Activated T-helper 2 cell treated with anti-CD3 and anti-CD28 coated beads, Interferon-gamma antibody, Interleukin-2, Interleukin-4, amounts not matched to agents 10 μg/mL and 5 μg/mL and 100 μg/mL, durations not matched to agents 14 hours and 24 hours and 36 hours (primary cell): ENCODE measurements around the gene NBAS. TPM values are rescaled to one million over a fixed set of nuclear protein-coding genes. Genes with fewer than 3 reads are reported as not detected.
"Not testable (repeated sequence)": the region's sequence is repeated elsewhere in the genome, so short reads cannot be mapped to it uniquely, and the experiment has no call there.

Experiments
- DNase-seq: peaks from one replicate; pipeline ENCODE4 v3.0.0; 2021; ENCODE audit warnings: low spot score
- H3K27ac Mint-ChIP-seq: one replicate; pipeline ENCODE4 v1.8.0; 2021; ENCODE audit warnings: mixed read lengths
- H3K27me3 Mint-ChIP-seq: one replicate; pipeline ENCODE4 v1.8.0; 2021; ENCODE audit warnings: low read depth, mixed read lengths
- H3K36me3 Mint-ChIP-seq: one replicate; pipeline ENCODE4 v1.8.0; 2021; ENCODE audit warnings: low read depth, mixed read lengths
- H3K4me1 Mint-ChIP-seq: one replicate; pipeline ENCODE4 v1.8.0; 2021; ENCODE audit warnings: low read depth, mixed read lengths
- H3K4me3 Mint-ChIP-seq: one replicate; pipeline ENCODE4 v1.8.0; 2021; ENCODE audit warnings: low read depth, mild to moderate bottlenecking, moderate library complexity, mixed read lengths
- H3K9me3 Mint-ChIP-seq: one replicate; pipeline ENCODE4 v1.8.0; 2021; ENCODE audit warnings: mixed read lengths
- intact Hi-C: fragments of 100-400 bp; cut with micrococcal nuclease; formaldehyde crosslinking; loops from one replicate; pipeline ENCODE4 v1.15.1; 2023
- total RNA-seq: library from RNA; stranded (reverse); gene quantifications from 2 replicates; pipeline ENCODE4 v1.2.3, GENCODE V29; 2022

Gene NBAS
- total RNA-seq, 1 donor from 2014 or later = 38.7 TPM

DNA sequence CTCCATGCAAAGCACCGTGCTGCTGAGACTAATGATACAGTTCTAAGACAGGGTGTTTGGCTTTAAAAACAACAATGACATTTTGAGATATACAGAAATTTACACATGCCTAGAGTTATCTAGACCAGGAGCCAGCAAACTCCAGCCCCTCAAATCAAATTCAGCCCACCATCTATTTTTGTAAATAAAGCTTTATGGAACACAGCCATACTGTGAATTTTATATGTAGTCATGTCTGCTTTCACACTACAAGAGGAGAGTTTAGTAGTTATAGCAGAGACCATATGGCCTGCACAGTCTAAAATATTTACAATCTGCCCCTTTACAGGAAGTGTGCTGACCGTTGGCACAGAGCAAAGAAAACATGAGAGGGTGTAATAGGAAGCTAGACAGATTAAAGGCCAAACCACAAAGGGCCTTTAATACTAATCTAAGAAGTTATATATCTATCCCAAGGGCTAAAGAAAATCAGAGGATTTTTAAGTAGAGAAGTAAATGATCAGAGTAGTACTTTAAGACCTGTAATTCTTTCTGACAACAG, 39.4 kb downstream of the NBAS start:
- Mint-ChIP-seq H3K9me3 (no peaks in the 10 kb centered on the region), H3K4me3 (no peak overlapping the region), H3K27me3 (no peaks in the 10 kb centered on the region), H3K36me3 (peaks cover 27% of the 10 kb centered on the region), H3K4me1 (no peaks in the 10 kb centered on the region), H3K27ac (no peak overlapping the region)
- DNase-seq = no peak
- intact Hi-C loops = no loop called here

DNA sequence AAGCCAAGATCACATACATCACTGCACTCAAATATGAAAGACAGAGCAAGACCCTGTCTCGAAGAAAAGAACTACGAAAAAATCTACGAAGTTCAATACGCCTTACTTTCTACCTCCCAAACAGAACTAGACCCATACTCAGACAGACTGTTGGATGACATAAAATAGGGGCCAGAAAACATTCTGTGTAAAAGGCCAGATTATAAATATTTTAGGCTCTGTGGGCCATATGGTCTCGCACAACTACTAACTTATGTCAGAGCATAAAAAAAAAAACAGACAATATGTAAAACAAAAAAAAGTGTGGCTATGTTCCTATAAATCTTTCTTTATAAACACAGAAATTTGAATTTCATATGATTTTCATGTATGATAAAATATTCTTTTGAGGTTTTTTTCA, 40.8 kb downstream of the NBAS start:
- no peak overlapping the region for H3K4me3 Mint-ChIP-seq
- no peak for DNase-seq
- H3K9me3 Mint-ChIP-seq = no peaks in the 10 kb centered on the region
- peaks cover 22% of the 10 kb centered on the region for H3K36me3 Mint-ChIP-seq
- H3K27ac Mint-ChIP-seq = no peak overlapping the region
- intact Hi-C loops = no loop called here
- no peaks in the 10 kb centered on the region for H3K27me3 Mint-ChIP-seq
- H3K4me1 Mint-ChIP-seq = no peaks in the 10 kb centered on the region

DNA sequence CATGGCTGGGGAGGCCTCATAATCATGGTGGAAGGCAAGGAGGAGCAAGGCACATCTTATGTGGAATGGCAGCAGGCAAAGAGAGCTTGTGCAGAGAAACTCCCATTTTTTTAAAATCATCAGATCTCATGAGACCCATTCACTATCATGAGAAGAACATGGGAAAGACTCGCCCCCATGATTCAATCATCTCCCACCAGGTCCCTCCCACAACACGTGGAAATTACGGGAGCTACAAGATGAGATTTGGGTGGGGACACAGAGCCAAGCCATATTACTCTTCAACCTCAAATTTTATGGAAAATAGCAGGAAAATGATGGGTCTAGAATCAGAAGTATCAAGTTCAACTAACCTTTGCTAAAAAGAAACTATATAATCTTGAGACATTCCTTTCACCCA, 42.4 kb downstream of the NBAS start:
- H3K9me3 Mint-ChIP-seq, DNase-seq, H3K4me1 Mint-ChIP-seq, H3K27me3 Mint-ChIP-seq, H3K4me3 Mint-ChIP-seq, intact Hi-C loops, H3K27ac Mint-ChIP-seq: not testable (repeated sequence)
- H3K36me3 Mint-ChIP-seq = peaks cover 19% of the 10 kb centered on the region

DNA sequence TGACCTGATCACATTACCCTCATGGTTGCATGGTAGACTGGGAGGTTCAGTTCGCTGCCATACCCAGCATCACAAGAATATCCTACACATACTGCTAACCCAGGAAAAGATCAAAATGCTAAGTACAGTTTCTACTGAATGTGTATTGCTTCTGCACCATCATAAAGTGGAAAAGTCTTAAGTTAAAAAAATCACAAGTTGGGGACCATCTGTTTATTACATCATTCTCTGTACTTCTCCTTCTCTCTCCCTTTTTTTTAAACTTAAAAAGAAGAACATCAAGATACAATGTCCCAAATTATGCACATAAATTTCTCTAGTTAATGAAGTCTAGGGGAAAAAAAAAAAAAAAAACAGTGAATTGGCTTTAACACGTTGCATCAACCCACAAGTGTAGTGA, 43.3 kb downstream of the NBAS start:
- intact Hi-C loops = no loop called here

DNA sequence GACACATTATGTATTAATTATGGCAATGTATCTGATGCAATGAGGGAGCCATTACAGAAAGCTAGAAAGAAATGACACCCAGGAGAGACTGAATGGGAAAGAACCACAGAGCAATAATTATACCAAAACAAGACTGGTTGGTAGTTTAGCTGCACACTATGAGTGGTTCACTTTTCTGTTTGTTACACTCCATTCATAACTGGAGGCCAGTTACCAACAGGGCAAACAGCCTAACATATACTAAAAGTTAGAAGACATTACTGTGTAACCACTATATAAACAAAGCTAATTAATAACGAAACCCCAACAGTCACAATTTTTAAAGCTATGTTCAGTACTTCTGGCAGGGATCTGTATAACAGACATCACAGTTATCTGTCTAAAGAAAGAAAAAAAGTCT, 49.4 kb downstream of the NBAS start:
- Mint-ChIP-seq H3K36me3 (peaks cover 49% of the 10 kb centered on the region), H3K27me3 (no peaks in the 10 kb centered on the region), H3K9me3 (no peaks in the 10 kb centered on the region), H3K27ac (no peak overlapping the region), H3K4me3 (no peak overlapping the region), H3K4me1 (no peaks in the 10 kb centered on the region)
- no peak for DNase-seq
- intact Hi-C loops = no loop called here

More for the DNA sequence above, 43.3 kb downstream of the NBAS start:
- Mint-ChIP-seq H3K36me3 (peaks cover 20% of the 10 kb centered on the region), H3K4me1 (no peaks in the 10 kb centered on the region), H3K9me3 (no peaks in the 10 kb centered on the region), H3K27me3 (no peaks in the 10 kb centered on the region), H3K4me3 (no peak overlapping the region), H3K27ac (no peak overlapping the region)
- DNase-seq = no peak

DNA sequence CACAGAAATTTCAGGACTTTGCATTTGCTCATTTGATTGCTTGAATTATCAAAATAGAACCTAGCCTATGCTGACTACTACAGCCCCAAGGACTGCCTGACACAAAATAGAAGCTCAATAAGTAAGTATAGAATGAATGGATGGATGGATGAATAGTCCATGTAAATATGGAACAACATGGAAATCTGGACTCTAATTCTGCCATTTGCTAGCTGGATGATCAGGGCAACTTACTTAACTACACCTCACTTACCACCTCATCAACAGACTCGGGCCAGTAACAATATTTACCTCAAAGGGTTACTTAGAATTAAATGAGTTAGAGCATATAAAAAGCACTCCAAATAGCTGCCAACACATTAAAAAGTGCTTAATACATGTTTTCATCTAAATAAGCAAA, 50.6 kb downstream of the NBAS start:
- no peak for DNase-seq
- Mint-ChIP-seq H3K9me3 (no peaks in the 10 kb centered on the region), H3K27me3 (no peaks in the 10 kb centered on the region), H3K27ac (no peak overlapping the region), H3K4me3 (no peak overlapping the region), H3K36me3 (peaks cover 52% of the 10 kb centered on the region), H3K4me1 (peaks cover 2% of the 10 kb centered on the region)
- intact Hi-C loops = no loop called here

DNA sequence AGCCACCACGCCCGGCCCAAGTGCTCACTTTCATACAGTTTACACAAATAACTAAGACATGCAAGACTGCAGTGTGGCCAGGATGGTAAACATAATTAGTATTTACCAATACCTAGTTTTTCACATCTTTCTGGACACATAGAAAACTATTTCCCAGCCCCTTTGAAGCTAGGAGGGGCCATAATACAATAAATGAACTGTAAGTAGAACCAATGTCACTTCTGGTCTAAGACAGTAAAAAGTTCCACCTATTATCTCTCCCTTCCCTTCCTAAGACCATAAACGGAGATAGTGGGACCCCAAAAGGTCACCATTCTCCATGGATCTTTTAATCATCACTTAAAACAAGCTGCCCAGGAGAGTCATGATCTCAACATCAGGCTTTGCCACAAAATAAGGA, 51.0 kb downstream of the NBAS start:
- no peak overlapping the region for H3K27ac Mint-ChIP-seq
- no peaks in the 10 kb centered on the region for H3K9me3 Mint-ChIP-seq
- intact Hi-C loops = no loop called here
- peaks cover 6% of the 10 kb centered on the region for H3K4me1 Mint-ChIP-seq
- H3K27me3 Mint-ChIP-seq = no peaks in the 10 kb centered on the region
- DNase-seq = no peak
- no peak overlapping the region for H3K4me3 Mint-ChIP-seq
- H3K36me3 Mint-ChIP-seq = peaks cover 55% of the 10 kb centered on the region

DNA sequence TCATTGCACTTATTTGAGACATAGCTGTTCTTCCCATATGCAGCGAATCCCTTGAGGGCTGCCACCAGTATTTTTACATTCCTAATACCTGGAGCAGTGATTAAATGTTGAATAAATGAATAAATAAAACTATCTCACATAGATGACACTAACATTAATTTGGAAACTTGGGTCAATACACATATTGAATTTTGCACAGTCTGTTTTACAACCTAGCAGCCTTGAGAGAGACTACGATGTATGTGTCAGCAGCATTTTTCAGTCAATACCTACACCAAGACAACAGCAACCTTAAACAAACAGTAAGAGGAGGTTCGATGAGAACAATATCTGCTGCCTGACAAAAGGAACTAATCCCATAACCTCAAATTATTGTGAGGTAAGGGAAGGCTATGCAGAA, 53.4 kb downstream of the NBAS start:
- intact Hi-C loops = no loop called here
- H3K9me3 Mint-ChIP-seq = no peaks in the 10 kb centered on the region
- no peak overlapping the region for H3K27ac Mint-ChIP-seq
- peaks cover 7% of the 10 kb centered on the region for H3K4me1 Mint-ChIP-seq
- H3K36me3 Mint-ChIP-seq = peaks cover 58% of the 10 kb centered on the region
- H3K4me3 Mint-ChIP-seq = no peak overlapping the region
- no peak for DNase-seq
- H3K27me3 Mint-ChIP-seq = no peaks in the 10 kb centered on the region

DNA sequence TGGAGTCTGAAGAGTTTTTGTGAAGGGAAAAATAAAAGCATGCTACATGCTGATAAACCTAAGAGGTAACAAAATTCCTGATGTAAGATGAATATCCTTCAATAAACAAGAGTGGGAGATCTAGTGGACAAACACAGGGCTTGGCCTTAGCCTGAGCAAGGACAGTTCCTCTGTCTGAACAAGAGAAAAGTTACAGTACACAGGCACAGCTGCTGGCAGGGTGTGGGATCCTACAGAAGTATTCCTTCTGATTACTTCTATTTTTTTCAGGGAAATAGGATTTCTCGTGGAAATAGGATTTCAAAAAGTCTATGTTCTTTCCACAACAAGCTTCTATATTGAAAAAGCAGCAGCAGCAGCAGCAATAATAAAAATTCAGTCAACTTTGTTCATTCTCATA, 54.1 kb downstream of the NBAS start:
- peaks cover 58% of the 10 kb centered on the region for H3K36me3 Mint-ChIP-seq

DNA sequence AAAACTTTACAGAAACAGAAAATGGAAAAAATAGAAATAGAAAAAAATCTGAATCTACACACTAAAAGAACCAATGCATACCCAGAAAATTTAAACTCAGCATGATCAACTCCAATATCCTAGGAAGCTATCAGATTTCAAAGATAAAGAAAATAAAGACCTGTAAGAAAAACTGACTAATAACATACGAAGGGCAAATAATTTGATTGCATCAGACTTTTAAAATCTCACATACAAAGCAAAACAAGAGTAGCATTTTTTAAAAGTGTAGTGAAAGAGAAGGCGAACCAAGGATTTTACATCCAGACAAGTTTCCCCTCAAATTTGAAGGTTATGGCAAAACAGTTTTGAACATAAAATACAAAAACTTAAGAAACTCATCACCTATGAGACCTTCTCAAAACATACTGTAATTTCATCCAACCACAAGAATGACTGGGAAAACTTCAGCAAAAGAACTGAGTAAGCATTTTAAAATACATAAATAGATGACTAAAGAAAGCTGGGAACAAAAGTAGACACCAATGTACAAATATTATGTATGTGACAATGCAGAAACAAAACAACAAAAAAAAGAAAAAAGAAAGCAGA, 54.8 kb downstream of the NBAS start:
- Mint-ChIP-seq H3K36me3 (peaks cover 63% of the 10 kb centered on the region), H3K9me3 (no peaks in the 10 kb centered on the region), H3K4me3 (no peak overlapping the region), H3K27ac (no peak overlapping the region), H3K27me3 (no peaks in the 10 kb centered on the region), H3K4me1 (peaks cover 7% of the 10 kb centered on the region)
- intact Hi-C loops = no loop called here
- DNase-seq = no peak

More for the DNA sequence above, 54.1 kb downstream of the NBAS start:
- DNase-seq = no peak
- no peaks in the 10 kb centered on the region for H3K27me3 Mint-ChIP-seq
- no peak overlapping the region for H3K4me3 Mint-ChIP-seq
- peaks cover 7% of the 10 kb centered on the region for H3K4me1 Mint-ChIP-seq
- no peak overlapping the region for H3K27ac Mint-ChIP-seq
- no peaks in the 10 kb centered on the region for H3K9me3 Mint-ChIP-seq
- intact Hi-C loops = no loop called here

DNA sequence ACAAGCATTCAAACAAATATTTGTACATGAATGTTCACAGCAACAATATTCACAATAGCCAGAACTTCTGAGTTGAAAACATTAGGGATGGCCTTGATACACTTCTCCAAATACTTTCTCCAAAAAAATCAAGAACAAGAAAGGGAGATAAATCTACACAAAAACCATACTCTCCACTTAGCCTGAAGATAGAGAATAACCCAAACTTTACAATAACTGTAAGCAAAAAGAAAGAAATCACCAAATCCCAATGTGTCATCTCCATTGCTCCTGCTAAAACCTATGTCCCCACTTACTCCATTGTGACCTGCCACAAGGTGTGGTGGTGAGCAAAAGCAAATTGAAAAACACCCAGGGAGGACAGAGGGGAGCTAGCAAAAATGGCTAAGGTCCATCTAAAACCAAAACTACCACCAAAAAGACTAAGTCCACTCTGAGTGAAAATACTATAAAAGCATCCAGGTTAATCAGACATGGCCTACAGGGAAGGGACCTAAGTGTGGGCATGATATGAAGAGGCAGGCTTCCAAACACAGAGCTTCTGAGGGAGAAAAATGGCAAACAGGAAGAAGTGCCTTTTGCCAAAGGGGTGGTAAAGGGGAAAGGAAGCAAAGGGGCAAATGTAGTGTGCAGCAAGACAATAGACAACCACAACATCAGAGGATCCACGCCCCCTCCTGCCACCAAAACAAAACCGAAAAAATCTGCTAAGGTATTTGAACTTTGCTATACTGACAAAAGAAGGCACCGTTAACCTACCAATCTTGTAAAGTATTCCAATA, 56.1 kb downstream of the NBAS start:
- Mint-ChIP-seq H3K9me3 (no peaks in the 10 kb centered on the region), H3K36me3 (peaks cover 52% of the 10 kb centered on the region), H3K27ac (peak overlapping the region; percentile 34), H3K27me3 (no peaks in the 10 kb centered on the region), H3K4me1 (peaks cover 7% of the 10 kb centered on the region), H3K4me3 (no peak overlapping the region)
- DNase-seq = no peak
- intact Hi-C loops = no loop called here

DNA sequence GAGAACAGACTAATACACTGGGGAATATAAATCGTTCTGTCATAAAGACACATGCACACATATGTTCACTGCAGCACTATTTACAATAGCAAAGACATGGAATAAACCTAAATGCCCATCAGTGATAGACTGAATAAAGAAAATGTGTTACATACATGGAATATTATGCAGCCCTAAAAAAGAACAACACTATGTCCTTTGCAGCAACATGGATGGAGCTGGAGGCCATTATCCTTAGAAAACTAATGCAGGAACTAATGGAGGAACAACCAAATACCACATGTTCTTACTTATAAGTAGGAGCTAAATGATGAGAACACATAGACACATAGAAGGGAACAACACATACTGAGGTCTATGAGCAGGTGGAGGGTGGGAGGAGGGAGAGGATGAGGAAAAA, 61.9 kb downstream of the NBAS start:
- intact Hi-C loops, H3K4me1 Mint-ChIP-seq, H3K27ac Mint-ChIP-seq, H3K27me3 Mint-ChIP-seq, H3K4me3 Mint-ChIP-seq, H3K9me3 Mint-ChIP-seq, DNase-seq: not testable (repeated sequence)
- peaks cover 40% of the 10 kb centered on the region for H3K36me3 Mint-ChIP-seq

DNA sequence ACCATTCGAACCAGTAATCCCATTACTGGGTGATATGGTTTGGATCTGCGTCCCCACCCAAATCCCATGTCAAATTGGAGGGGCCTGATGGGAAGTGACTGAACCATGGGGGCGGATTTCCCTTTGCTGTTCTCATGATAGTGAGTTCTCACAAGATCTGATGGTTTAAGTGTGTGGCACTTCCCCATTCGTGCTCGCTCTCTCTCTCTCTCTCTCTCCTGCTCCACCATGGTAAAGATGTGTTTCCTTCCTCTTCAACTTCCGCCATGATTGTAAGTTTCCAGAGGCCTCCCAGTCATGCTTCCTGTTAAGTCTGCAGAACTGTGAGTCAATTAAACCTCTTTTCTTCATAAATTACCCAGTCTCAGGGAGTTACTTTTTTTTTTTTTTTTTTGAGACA, 62.6 kb downstream of the NBAS start:
- DNase-seq = no peak
- intact Hi-C loops = no loop called here
- Mint-ChIP-seq H3K27me3 (no peaks in the 10 kb centered on the region), H3K4me1 (no peaks in the 10 kb centered on the region), H3K36me3 (peaks cover 38% of the 10 kb centered on the region), H3K4me3 (no peak overlapping the region), H3K27ac (no peak overlapping the region), H3K9me3 (no peaks in the 10 kb centered on the region)
